Endodermal cell (in vitro differentiated cells): Measurements from ENCODE around the gene RPTOR. TPM values are rescaled to one million over a fixed set of nuclear protein-coding genes. Genes with fewer than 3 reads are reported as not detected.

Experiments used
- DNase-seq: peaks from one replicate; pipeline ENCODE4 v3.0.0-alpha.2; 2017
- H3K27ac ChIP-seq: 2 replicates; pipeline ENCODE4 v1.5.1; 2013; ENCODE audit warnings: mild to moderate bottlenecking, low read depth, low read length, moderate library complexity
- H3K27me3 ChIP-seq: 2 replicates; pipeline ENCODE4 v1.6.1; 2013; ENCODE audit warnings: mild to moderate bottlenecking, low read length, moderate library complexity; ENCODE audit not compliant: insufficient read depth, control insufficient read depth, poor library complexity, severe bottlenecking
- H3K36me3 ChIP-seq: 2 replicates; pipeline ENCODE4 v1.7.0; 2013; ENCODE audit warnings: mild to moderate bottlenecking, low read length, moderate library complexity; ENCODE audit not compliant: control insufficient read depth, insufficient read depth
- H3K4me1 ChIP-seq: one replicate; pipeline ENCODE4 v1.7.0; 2013; ENCODE audit warnings: low read length; ENCODE audit not compliant: control insufficient read depth, insufficient read depth
- H3K4me3 ChIP-seq: 2 replicates; pipeline ENCODE4 v1.5.1; 2013; ENCODE audit warnings: mild to moderate bottlenecking, low read length, moderate library complexity
- H3K9ac ChIP-seq: 2 replicates; pipeline ENCODE4 v1.6.1; 2013; ENCODE audit warnings: mild to moderate bottlenecking, low read length, moderate library complexity; ENCODE audit not compliant: poor library complexity, severe bottlenecking; ENCODE audit errors: extremely low read depth
- H3K9me3 ChIP-seq: 2 replicates; pipeline ENCODE4 v1.6.1; 2013; ENCODE audit warnings: mild to moderate bottlenecking, low read length, moderate library complexity; ENCODE audit not compliant: control insufficient read depth
- H3K27ac Mint-ChIP-seq: 2 replicates; pipeline ENCODE4 v1.8.0; 2020; ENCODE audit warnings: mixed read lengths
- H3K27me3 Mint-ChIP-seq: 2 replicates; pipeline ENCODE4 v1.8.0; 2021; ENCODE audit warnings: mild to moderate bottlenecking, mixed read lengths; ENCODE audit not compliant: insufficient read depth
- H3K36me3 Mint-ChIP-seq: 2 replicates; pipeline ENCODE4 v1.8.0; 2020; ENCODE audit warnings: low read depth, mixed read lengths
- H3K4me1 Mint-ChIP-seq: 2 replicates; pipeline ENCODE4 v1.8.0; 2020; ENCODE audit warnings: mixed read lengths
- H3K4me3 Mint-ChIP-seq: 2 replicates; pipeline ENCODE4 v1.8.0; 2020; ENCODE audit warnings: mild to moderate bottlenecking, moderate library complexity, mixed read lengths
- H3K9me3 Mint-ChIP-seq: 2 replicates; pipeline ENCODE4 v1.8.0; 2020; ENCODE audit warnings: mild to moderate bottlenecking, mixed read lengths
- WGBS, 2 experiments: methylation state at CpG; one replicate each; pipeline versions ENCODE4 v1.1.5 to v1.1.7; 2013; ENCODE audit warnings: missing lambda C conversion rate in 2 of 2, mixed read lengths in 1 of 2; ENCODE audit not compliant: insufficient coverage in 1 of 2, insufficient read length in 1 of 2; 5-methylcytosine and 5-hydroxymethylcytosine counted together
- total RNA-seq, 2 donors: library from RNA; stranded (reverse); fragmentation: NEBNext Ultra II Directional in 1 of 2; extraction: Animal tissue kit (Norgen Biotek cat#: 25700) in 1 of 2; gene quantifications; 2 replicates in 1 of 2; 3 replicates in 1 of 2; pipeline ENCODE4 v1.2.1, GENCODE V29; 2021
- TF ChIP-seq, protein P1 (sequence below): fragments of 200-600 bp; sonication (generic); conservative IDR thresholded peaks from 2 replicates; pipeline ENCODE4 v1.5.0; 2021; ENCODE audit warnings: antibody characterized with exemption, mild to moderate bottlenecking

RPTOR gene
- total RNA-seq, 2 donors from 2014 or later = 45.1 to 53.4 TPM

DNA sequence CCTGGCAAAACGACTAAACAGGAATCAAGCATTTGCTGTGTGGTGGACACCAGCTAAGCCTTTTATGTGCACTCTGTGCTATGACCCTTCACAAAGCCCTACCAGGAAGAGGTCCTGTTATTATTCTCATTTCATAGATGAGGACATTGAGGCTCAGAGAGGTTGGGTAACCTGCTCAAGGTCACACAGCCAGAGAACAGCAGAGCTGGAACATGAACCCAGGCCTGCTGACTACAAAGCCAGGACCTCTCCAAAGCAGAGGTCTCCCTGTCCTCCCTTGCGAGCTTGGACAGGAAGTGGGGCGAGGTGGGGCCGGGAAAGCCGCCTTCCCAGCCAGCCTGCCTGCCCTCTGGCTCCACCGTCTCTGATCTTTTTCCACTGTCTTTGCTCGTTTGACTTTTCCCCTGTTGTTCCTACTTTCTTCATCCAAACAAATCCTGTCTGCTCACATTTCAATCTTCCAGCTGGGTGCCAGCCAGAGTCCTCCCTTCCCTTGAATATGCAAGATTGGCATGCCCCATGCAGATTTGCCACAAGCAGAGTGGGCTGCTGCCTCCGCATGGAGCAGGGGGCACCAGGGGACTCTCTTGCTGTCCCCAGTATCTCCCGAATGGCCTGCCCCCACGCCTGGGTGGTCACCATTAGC is 23.7 kb upstream of the RPTOR start:
- peaks cover 20% of the 10 kb centered on the region for H3K27me3 Mint-ChIP-seq
- H3K27ac Mint-ChIP-seq = no peak overlapping the region
- WGBS, 2 experiments = 78 to 82% methylated on average over 10 of the region's 10 CpGs
- H3K36me3 Mint-ChIP-seq = no peaks in the 10 kb centered on the region
- TF ChIP-seq, protein P1, sequence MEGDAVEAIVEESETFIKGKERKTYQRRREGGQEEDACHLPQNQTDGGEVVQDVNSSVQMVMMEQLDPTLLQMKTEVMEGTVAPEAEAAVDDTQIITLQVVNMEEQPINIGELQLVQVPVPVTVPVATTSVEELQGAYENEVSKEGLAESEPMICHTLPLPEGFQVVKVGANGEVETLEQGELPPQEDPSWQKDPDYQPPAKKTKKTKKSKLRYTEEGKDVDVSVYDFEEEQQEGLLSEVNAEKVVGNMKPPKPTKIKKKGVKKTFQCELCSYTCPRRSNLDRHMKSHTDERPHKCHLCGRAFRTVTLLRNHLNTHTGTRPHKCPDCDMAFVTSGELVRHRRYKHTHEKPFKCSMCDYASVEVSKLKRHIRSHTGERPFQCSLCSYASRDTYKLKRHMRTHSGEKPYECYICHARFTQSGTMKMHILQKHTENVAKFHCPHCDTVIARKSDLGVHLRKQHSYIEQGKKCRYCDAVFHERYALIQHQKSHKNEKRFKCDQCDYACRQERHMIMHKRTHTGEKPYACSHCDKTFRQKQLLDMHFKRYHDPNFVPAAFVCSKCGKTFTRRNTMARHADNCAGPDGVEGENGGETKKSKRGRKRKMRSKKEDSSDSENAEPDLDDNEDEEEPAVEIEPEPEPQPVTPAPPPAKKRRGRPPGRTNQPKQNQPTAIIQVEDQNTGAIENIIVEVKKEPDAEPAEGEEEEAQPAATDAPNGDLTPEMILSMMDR = no peak
- Histone ChIP-seq H3K4me1 (no peaks in the 10 kb centered on the region), H3K27me3 (peaks cover 18% of the 10 kb centered on the region), H3K36me3 (no peaks in the 10 kb centered on the region), H3K4me3 (no peak overlapping the region), H3K9me3 (no peaks in the 10 kb centered on the region), H3K9ac (no peak overlapping the region), H3K27ac (no peak overlapping the region)
- H3K9me3 Mint-ChIP-seq = no peaks in the 10 kb centered on the region
- H3K4me1 Mint-ChIP-seq = peaks cover 7% of the 10 kb centered on the region
- DNase-seq = no peak
- H3K4me3 Mint-ChIP-seq = no peak overlapping the region

DNA sequence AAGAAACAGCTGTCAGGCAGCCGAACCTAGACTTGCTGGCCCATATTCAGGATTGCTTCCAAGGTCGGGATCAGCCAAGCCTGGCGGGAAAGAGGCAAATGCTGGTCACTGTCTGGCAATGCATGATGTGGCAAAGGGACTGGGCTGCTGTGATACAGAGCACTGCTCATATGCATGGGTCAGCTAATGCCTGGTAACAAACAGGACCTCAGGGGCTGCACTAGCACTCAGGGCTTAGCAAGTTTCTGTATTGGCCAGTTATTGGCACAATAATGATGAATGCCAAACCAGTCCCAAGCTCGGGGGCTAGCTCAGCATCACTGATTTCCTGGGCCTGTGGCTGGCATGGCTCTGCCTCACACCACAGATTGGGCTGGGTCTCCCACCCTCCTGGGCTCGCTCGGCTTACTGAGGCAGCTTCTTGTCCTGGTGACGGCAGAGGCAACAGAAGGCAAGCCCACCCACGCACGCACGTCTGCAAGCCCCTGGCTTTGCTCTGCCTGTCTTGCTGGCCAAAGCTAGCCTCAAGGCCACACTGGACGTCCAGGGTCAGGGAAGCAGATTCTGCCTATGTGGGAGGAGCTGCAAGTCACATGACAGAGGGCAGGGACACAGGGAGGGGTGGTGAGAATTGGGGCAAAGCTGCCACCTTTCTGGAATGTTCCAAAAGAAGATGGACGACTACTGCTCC is 21.4 kb upstream of the RPTOR start:
- Histone ChIP-seq H3K4me1 (no peaks in the 10 kb centered on the region), H3K36me3 (no peaks in the 10 kb centered on the region), H3K4me3 (no peak overlapping the region), H3K27ac (no peak overlapping the region), H3K27me3 (peaks cover 6% of the 10 kb centered on the region), H3K9me3 (no peaks in the 10 kb centered on the region), H3K9ac (no peak overlapping the region)
- no peaks in the 10 kb centered on the region for H3K9me3 Mint-ChIP-seq
- no peak for DNase-seq
- TF ChIP-seq, protein P1 = no peak
- WGBS, 2 experiments = 92 to 96% methylated on average over 10 to 12 of the region's 12 CpGs
- peaks cover 19% of the 10 kb centered on the region for H3K4me1 Mint-ChIP-seq
- H3K36me3 Mint-ChIP-seq = no peaks in the 10 kb centered on the region
- H3K27me3 Mint-ChIP-seq = peaks cover 24% of the 10 kb centered on the region
- no peak overlapping the region for H3K27ac Mint-ChIP-seq
- no peak overlapping the region for H3K4me3 Mint-ChIP-seq

DNA sequence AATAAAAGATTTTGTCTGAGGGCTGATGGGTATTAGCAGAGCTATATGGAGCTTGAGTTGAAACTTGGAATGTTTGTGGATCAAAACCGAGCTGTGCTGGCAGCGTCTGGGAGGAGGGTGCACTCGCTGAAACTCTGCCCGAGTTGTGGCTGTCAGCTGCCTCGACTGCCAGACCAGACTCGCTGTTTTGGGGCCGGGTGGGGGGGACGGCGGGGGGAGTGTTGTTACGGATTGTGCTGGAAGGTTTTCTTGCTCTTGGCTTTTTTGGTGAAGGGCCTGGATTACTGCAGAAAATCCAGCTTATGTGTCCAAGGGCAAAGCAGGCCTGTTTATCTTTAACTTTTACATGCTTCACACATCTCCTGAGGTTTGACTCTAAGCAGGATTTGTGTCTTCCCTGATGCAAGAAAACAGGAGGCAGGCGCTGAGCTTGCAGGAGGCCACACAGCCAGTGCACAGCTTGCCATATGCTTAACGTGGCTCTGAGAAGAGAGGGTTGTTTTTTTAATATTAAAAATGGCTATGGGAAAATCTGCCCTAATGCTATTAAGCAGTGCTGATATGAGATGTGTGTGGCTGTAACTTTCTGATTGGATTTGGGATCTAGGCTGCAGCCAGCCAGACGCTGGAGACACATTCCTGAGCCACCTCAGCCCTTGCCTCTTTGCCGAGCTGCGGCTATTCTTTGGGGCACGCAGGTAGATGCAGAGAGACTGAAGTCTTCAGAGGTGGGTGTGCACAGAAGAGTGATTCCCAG is 20.5 kb upstream of the RPTOR start:
- Histone ChIP-seq H3K27ac (no peak overlapping the region), H3K27me3 (no peaks in the 10 kb centered on the region), H3K9me3 (no peaks in the 10 kb centered on the region), H3K4me1 (no peaks in the 10 kb centered on the region), H3K4me3 (no peak overlapping the region), H3K9ac (no peak overlapping the region), H3K36me3 (no peaks in the 10 kb centered on the region)
- H3K27ac Mint-ChIP-seq = no peak overlapping the region
- no peaks in the 10 kb centered on the region for H3K36me3 Mint-ChIP-seq
- H3K4me3 Mint-ChIP-seq = no peak overlapping the region
- H3K9me3 Mint-ChIP-seq = no peaks in the 10 kb centered on the region
- WGBS, 2 experiments = 90 to 91% methylated on average over 14 to 16 of the region's 16 CpGs
- H3K4me1 Mint-ChIP-seq = peaks cover 19% of the 10 kb centered on the region
- TF ChIP-seq, protein P1 = no peak
- no peak for DNase-seq
- H3K27me3 Mint-ChIP-seq = peaks cover 17% of the 10 kb centered on the region
